Occipital lobe (tissue), 2 donors: ENCODE results near the gene TMPRSS15. TPM values are rescaled to one million over a fixed set of nuclear protein-coding genes. Genes with fewer than 3 reads are reported as not detected.
"Not testable (repeated sequence)": the region's sequence is repeated elsewhere in the genome, so short reads cannot be mapped to it uniquely, and the experiment has no call there.

Experiments
- DNase-seq: peaks from one replicate; lab custom pipeline; 2025; lab: John Stamatoyannopoulos, UW
- total RNA-seq: library from RNA; depleted of rRNA; stranded (reverse); fragments of >200 nt; gene quantifications from one replicate; pipeline ENCODE4 v1.2.3, GENCODE V29; 2014

Gene TMPRSS15
- total RNA-seq = not detected

DNA sequence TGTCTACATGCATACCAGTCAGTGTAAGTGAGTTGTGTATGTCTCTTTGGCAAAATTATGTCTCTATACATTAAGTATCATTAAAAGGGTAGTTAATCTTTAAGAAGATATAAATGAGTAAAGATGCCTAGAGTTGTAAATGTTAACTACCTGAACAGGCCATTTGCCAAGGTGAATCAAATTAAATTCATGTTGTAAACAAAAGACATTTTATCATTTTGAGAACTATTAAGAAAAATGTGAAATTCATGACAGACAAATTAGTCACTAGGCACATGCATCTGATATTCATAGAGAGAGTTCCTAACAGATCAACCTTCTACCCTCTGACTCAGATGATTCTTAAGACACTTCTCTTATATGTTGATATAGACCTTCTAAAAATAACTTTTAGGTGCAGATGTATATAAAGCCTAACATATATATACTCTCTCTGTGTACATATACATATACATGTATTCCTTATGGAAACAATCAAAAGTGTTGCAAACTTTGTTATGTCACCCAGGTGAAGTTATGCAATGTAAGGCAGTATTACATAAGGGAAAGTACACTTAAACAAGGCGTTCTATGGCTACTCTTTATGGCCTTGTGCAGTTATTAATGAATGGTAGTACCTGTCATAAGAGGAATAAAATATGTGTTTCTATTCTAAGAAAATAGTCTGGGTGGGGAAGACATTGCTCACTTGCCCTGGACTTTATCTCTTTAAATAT, at the start of gene TMPRSS15:
Gene TMPRSS15 (minus strand): TSS at position 51 of the 716 bp plus-strand sequence. CDS start 163 bp downstream, outside the sequence.
- no peak for DNase-seq

DNA sequence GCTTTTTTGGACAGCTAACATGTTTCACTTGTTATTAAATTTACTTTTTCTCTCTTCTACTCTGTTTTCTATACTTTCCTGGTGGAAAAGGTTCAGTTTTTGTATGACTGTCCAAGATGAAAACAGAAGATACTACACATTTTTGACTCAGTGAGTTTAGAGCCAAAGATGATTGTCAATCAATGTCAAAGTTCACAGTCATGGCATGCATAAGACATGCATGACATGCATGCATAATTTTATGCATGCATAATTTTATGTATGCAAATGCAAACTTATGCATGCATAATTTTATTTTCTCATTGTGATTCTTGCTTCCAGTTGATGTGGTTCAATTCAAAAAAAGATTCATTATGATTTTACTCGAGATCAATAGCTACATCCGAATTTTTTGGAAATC, 48.1 kb upstream of the TMPRSS15 start:
- DNase-seq = no peak

DNA sequence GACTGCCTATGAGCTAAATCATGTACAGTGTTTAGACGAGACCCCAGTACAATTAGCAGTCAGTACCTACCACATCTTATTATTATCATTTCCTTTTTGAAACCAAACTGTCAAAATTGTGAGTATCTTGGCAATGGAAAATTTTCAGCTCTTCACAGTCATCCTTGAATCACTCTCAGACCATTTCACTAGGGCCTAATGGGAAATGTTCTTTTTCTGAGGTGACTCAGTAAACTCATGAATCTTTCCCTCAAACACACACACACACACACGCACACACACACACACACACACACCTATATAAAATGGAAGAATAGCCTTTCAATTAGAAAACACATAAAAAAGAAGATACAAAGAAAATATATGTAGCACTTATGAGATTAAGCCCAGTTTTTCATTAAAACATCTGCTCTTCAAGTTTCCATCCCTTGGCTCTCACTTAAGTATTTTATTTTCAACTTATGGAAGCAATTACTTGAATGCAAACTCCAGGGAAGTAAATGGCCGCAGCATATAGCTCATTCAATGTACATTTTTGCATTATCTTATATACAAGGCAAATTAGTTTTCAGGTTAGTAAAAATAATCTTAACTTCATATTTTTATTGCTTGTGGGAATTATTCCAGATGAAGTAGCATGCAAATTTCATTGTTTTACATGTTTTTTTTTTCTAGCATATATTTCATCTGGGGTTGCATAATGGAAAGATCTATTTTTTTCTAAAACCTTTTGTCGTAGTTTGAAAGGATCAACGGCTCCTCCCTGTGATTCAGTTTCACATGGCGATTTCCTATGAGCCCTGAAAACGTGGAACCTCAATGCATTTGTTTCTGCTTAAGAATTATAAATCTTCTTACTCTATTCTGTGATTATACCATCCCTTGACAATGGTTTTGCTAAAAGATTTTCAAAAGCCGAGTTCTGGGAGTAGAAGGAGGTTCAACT, 46.3 kb upstream of the TMPRSS15 start:
- DNase-seq = no peak

DNA sequence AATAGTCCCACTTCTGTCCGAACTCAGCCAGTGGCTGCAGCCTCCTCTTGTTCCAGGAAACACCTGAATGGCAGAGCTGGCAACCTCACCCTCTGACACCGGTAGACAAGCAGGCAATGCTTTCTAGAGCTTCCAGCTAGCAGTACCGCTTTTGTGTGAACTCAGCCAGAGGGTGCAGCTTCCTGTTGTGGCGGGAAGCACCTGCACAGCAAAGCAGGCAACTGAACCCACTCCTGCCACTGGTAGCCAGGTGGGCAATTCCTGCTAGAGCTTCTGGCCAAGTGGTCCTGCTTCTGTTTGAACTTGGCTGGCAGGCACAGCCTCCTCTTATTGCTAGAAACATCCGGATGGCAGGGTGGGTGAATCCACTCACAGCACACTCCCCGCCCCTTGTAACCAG, 40.1 kb upstream of the TMPRSS15 start:
- DNase-seq = no peak

DNA sequence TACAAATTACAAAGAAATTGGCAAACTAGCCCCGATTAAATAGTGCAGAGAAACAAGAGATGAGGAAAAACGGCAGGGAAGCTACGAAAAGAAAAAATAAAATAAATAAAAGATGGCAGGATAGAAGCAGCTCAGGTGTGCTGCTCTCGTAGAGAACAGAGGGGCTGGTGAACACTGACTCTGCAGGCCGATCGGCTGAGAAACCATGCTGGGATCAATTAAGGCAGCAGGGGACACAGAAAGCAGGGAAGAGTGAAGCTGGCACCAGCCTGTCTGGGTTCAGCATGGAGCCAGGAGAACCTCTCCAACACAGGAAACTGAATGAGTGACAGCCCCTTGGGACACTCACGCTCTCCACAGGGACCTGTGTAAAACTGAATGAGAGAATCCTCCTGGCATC, 39.5 kb upstream of the TMPRSS15 start:
- no peak for DNase-seq

DNA sequence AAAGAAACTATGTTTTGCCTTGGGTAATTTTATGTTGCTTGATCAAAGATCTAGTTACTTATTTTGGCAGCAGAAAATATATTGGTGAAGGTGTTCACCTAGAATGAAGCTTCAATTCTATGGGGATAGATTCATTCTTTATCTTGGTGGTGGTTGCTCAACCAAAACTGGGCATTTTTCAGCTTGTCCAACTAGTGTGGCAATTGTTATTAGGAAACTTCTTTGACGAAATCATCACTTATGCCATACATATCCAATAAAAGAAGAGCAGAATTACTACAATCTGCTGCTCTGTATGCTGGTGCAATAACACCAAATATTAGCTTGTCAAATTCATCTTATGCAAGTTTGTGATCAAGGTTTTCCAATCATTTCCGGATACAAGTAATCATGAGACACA, 26.8 kb upstream of the TMPRSS15 start:
- no peak for DNase-seq

DNA sequence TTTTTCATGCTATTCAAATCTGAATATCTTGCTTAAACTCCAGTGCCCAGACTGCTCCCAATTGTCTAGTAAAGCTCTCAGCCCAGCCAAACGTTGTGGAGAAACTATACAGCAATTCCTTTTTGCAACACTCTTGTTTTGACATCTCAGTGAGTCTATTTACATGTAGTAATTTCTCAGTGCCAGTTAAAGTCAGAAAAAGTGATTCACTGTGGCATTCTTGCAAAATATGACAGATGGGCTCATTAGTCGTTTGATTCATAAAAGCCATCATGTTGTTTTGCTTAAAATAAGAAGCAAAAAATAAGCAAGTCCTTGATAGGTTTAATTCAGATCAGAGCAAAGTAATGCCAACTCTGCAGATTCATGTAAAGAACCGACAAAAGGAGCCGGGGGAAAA, 20.7 kb upstream of the TMPRSS15 start:
- no peak for DNase-seq

DNA sequence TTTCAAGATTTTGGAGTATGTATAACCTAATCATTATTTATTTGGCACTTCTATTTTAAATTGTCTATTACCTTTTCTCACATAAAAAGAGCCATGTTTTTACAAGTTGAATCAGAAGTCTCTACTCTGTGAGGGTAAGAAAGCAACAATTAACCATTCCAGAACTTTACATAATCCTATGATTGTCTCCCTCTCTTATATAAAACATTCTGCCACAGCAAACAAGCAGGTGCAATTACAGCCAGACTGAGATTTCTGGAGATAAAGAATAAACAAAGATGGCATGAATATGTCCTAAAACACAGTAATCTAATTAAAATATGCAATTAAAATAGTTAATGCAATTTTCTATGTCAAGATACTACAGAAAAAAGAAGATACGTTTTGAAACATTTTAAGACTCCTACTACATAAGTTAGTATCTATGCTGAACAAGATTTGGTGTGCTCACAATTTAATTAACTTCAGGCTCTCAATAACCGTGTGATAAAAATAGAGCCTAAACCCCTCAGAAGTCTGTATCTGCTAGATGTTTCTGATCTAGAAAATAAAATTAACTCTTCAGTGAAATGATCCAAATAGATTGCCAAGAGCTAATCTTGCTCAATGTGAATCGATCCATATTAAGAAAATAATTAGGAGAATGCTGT, 13.7 kb upstream of the TMPRSS15 start:
- no peak for DNase-seq

DNA sequence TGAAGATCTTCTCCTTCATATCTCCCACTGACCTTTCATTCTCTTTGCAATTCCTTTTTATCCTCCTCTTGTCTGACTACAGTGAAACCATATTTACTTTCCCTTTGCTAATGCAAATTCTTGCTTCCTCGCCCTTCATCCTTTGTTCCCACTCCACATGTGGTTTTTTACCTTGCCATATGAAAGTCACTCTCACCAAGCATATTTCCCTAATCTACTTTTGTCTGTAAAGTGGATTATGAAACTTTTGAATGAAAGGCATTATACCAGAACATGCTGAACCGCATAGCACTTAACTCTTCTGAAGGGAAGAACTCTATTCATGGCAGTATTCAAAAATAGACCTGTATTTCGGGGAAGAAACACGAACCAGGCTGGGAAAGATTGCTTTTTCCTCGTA, 8.0 kb upstream of the TMPRSS15 start:
- DNase-seq = no peak

DNA sequence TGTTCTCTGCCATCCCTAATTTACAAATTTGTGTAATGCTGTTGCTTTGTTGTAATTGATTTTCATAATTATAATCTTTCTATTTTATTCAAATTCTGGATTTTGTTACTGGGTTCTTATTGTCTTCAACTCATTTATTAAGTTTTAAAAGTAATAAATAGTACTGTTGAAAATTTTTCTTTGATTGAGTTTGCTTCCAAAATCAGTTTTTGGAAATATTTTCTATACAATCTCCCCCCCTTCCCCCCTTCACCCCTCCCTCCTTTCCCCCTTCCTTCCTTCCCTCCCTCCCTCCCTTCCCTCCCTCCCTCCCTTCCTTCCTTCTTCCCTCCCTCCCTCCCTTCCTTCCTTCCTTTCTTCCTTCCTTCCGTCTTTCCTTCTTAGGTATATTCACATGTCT, 6.0 kb upstream of the TMPRSS15 start:
- DNase-seq = no peak

DNA sequence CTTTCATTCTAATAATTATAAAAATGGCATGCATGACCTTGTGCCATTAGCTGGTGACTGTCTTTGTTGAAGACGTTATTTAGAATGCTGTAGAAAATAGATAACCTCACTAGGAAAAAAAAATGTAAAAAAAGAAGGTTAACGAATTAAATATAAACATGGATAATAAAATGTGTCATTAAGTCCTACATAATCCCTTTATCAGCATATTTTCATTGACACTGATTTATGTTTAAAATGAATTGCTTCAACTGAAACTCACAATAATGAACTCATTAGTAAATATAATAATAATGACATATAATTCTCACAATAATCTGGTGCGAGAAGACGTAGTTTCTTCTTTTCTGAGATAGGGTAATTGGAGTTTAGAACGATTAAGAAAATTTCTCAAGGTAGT, 4.7 kb downstream of the TMPRSS15 start:
- no peak for DNase-seq

DNA sequence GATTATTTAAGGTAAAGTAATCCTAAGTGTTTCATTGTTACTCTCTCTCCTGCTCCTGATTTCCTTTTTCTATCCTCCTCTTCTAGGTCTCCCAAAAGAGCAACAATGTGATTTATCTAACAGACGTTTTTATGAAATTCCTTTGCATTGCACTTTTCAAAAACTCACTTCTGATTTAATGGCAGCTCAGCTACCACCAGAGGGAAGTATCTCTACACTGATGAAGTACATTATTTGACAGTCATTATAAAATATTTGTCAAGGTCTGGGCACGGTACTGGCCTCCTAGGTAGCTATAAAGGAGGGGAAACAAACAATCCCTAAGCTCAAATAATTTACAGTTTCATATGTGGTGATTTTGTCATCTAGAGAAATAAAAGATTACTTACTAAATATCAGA, 15.6 kb downstream of the TMPRSS15 start:
- DNase-seq = no peak

DNA sequence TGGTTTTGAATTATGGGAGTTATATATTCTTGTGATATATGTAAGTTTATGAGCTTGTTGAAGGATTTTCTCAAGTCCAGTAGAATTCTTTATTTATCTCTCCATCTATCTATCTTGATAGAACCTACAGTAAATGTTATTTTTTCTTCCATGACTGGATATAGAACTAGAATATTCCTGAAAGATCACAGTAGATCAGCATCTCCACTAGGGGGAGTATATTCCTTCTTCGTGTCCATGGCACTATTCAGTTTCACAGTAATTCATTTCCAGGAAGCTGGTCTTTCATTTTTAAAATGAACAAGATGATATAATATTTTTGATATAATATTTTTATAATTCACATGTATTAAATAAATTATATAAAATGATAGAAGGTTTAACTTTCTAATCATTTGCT, 18.8 kb downstream of the TMPRSS15 start:
- DNase-seq = no peak

DNA sequence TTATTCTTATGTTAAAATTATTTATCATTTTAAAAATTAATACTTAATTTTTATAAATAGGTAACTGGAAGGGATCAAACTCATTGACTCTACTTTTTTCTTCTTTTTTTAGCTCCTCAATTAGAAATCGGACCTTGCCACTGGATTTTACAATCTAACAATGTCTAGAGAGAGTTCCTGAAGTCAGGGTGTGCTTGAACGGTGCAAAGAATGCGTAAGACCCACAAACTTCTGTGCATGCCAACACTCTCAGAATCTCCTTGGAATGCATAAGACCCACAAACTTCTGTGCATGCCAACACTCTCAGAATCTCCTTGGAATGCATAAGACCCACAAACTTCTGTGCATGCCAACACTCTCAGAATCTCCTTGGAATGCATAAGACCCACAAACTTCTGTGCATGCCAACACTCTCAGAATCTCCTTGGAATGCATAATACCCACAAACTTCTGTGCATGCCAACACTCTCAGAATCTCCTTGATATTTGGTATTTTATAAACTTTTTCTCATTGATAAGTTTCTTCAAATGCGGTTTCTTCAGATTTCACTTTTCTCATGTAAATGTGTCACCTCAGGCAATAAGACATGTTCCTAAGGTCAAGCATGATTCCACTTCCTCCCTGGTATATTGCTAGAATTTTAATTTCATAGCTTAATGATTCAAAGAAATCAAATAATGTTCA, 20.5 kb downstream of the TMPRSS15 start:
- DNase-seq = not testable (repeated sequence)

DNA sequence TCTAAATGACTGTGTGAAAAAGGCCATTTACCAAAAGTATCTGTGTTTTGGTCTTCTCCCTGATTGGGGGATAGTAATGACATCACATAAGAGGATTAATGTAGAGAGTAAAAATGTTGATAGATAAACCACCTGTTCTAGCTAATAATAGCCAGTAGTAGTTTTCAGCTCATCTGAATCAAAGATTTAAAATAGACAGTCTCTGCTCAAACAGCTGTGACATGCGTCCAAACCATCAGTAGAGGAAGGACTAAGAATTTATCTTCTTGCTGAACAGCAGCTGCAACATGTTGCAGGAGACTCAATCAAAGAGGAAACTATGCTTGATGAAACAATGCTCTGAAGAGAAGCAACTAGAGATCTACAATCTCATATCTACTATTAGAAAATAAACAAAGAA, 21.4 kb downstream of the TMPRSS15 start:
- DNase-seq = no peak

DNA sequence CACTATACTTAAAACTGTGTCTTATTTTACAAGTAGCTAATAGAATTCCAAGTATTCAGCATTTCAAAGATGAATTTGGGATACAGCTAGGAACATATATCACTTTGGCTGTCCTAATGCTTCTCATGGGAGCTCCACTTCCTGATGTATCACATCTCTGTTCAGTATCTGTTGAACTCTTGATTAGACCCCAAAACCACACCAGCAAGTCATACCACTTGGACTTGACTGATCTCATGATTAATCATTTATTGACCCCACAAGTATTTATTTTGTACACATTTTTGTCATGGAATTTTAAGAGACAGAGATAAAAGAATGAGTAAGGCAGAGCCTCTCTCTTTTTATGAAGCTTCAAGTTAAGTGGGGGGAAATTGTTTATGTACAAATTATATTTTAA, 30.0 kb downstream of the TMPRSS15 start:
- DNase-seq = no peak

DNA sequence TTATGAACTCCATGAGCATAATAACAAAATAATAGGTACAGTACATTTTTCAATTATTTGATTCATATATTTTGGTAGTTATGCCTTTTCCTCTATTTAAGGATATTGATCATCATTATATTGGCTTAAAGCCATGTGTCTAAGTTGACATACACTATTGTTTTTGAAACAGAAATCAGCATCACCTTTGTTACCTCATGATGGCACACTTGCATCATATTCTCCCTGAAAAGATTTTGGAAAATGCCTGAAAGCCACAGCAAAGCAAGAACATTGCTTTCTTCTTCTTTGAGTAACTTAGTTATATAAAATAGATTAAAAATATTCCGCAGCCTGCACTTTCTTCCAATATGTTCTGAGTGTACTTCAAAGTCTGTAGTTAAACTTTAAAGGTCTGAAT, 33.3 kb downstream of the TMPRSS15 start:
- no peak for DNase-seq

DNA sequence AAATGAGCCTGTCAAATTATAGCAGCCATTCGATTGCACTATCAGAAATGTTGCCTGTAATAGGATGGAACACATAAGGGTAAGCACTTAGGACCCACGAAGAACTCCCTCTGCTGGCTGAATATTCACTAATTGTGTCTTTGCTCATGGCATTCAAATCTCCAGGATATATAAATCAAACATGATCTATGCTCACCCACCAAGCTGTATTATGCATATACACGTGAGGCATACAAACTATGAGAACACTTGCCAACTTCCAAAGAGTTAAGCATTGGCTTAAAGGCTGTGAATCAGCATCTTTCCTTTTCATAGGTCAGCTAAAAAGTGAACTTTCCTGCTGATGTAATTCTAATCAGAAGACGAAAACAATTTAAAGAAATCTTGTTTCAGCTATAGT, 34.5 kb downstream of the TMPRSS15 start:
- no peak for DNase-seq

DNA sequence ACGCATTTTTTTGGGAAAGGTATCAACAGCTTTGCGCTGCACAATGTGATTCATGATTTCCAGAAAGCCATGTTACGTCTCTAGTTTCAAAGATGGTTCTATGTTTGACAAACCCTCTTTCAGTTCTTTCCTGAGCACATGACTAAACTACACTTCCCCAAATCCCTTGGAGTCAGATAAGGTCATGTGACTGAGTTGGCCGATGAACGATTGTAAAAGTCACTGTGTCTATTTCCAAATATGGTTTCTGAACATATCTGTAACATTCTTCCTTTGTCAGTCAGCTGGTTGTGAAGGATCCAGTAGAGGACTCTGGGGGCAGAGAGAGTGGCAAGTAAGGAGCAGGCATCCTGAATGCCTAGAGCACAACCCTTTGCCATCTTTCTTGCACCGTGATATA, 35.4 kb downstream of the TMPRSS15 start:
- no peak for DNase-seq

DNA sequence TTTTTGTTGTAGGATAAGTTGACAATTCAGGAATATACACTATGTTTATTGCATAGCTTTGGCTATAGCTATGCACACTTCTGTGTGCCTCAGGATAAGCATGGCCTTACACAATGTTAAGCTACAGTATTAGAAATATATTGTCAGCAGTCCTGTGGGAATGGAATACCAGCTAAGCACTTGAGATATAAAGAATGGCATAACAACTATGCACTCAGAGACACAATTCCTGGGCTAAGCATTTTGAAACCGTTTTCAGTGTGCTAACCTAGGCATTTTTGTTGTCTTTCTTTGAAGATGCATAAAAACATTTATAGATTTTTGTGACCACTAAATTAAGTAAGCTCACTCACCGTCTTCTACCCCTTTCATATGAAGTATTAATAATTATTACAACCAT, 46.8 kb downstream of the TMPRSS15 start:
- no peak for DNase-seq

DNA sequence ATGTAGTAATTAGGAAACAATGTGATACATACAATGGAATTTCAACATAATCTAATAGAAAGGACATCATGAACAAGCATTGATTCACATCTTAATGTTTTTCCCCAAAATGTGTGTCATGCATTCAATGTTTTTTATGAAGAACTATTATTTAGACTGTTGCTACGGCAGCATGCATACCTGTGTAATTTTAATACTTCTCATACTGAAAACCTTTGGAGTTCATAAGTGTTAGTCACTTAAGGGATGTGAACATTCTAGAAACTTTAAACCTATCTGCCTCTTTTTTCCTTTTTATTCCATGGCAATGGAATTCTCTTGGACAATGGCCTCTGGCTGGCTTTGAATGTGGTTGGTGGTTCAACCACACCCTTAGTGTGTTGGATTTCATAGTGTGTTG, 48.6 kb downstream of the TMPRSS15 start:
- no peak for DNase-seq

DNA sequence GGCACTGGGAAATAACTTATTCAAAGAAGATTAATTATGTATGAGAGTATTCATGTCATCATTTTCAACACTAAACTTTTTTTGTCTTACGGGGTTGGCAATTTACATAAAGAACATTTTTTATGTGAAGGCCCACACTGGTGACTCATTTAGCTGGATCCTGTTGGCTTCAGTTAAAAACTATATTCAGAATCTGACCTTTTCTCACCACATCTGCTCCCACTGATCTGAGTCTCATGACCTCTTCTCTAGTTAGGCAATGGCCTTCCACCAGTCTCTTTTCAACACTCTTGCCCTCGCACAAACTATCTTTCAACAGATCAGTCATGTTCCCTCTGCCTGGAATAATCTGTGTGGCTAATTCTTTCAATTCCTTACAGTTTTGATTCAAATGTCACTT, 53.4 kb downstream of the TMPRSS15 start:
- no peak for DNase-seq
